ENCODE results near the gene BUD13.
"Not testable (repeated sequence)": the region's sequence is repeated elsewhere in the genome, so short reads cannot be mapped to it uniquely, and the experiment has no call there.

Gene BUD13

GRCh38 chr11:116772443-116773202 is at the start of gene BUD13:
BUD13 (minus strand) TSS chr11:116772987; CDS start chr11:116772964, 23 bp downstream.
- peak; percentile 91 to 94 for DNase-seq
- TF ChIP-seq GATA1 (IDR thresholded peaks at IDR 0.05; ENCODE audit: low read depth, low read length) = no peak
- peak; percentile 80 for TF ChIP-seq POLR2A (IDR thresholded peaks at IDR 0.05; ENCODE audit: low read length)

- no peak for TF ChIP-seq GATA1 (IDR thresholded peaks at IDR 0.05; ENCODE audit: low read depth, low read length)
- no peak for TF ChIP-seq POLR2A (IDR thresholded peaks at IDR 0.05; ENCODE audit: low read length)
- DNase-seq = no peak
These were observed 49.8 kb upstream of the BUD13 start for GRCh38 chr11:116822575-116822974.

GRCh38 chr11:116821050-116821918 is 48.5 kb upstream of the BUD13 start:
- no peak for TF ChIP-seq GATA1 (IDR thresholded peaks at IDR 0.05; ENCODE audit: low read depth, low read length)
- TF ChIP-seq POLR2A (IDR thresholded peaks at IDR 0.05; ENCODE audit: low read length) = no peak

GRCh38 chr11:116819049-116819448 is 46.3 kb upstream of the BUD13 start:
- TF ChIP-seq POLR2A (IDR thresholded peaks at IDR 0.05; ENCODE audit: low read length) = no peak
- no peak for TF ChIP-seq GATA1 (IDR thresholded peaks at IDR 0.05; ENCODE audit: low read depth, low read length)
- DNase-seq = no peak

More at GRCh38 chr11:116821050-116821918, 48.5 kb upstream of the BUD13 start:
- DNase-seq = no peak

- TF ChIP-seq POLR2A (IDR thresholded peaks at IDR 0.05; ENCODE audit: low read length) = no peak
- TF ChIP-seq GATA1 (IDR thresholded peaks at IDR 0.05; ENCODE audit: low read depth, low read length) = no peak
- DNase-seq = no peak
These were observed 41.7 kb upstream of the BUD13 start for GRCh38 chr11:116814502-116814901.

- TF ChIP-seq POLR2A (IDR thresholded peaks at IDR 0.05; ENCODE audit: low read length) (no peak), GATA1 (IDR thresholded peaks at IDR 0.05; ENCODE audit: low read depth, low read length) (no peak)
- DNase-seq = no peak
These were observed 41.1 kb upstream of the BUD13 start for GRCh38 chr11:116813781-116814471.

GRCh38 chr11:116813170-116813569 is 40.4 kb upstream of the BUD13 start:
- DNase-seq = no peak
- no peak for TF ChIP-seq GATA1 (IDR thresholded peaks at IDR 0.05; ENCODE audit: low read depth, low read length)
- no peak for TF ChIP-seq POLR2A (IDR thresholded peaks at IDR 0.05; ENCODE audit: low read length)

- no peak for TF ChIP-seq POLR2A (IDR thresholded peaks at IDR 0.05; ENCODE audit: low read length)
- no peak for TF ChIP-seq GATA1 (IDR thresholded peaks at IDR 0.05; ENCODE audit: low read depth, low read length)
These were observed 39.3 kb upstream of the BUD13 start for GRCh38 chr11:116812109-116812508.

GRCh38 chr11:116811194-116811593 is 38.4 kb upstream of the BUD13 start:
- no peak for DNase-seq
- no peak for TF ChIP-seq GATA1 (IDR thresholded peaks at IDR 0.05; ENCODE audit: low read depth, low read length)
- TF ChIP-seq POLR2A (IDR thresholded peaks at IDR 0.05; ENCODE audit: low read length) = no peak

More at GRCh38 chr11:116812109-116812508, 39.3 kb upstream of the BUD13 start:
- no peak for DNase-seq

- no peak for DNase-seq
- TF ChIP-seq GATA1 (IDR thresholded peaks at IDR 0.05; ENCODE audit: low read depth, low read length) (no peak), POLR2A (IDR thresholded peaks at IDR 0.05; ENCODE audit: low read length) (no peak)
These were observed 35.7 kb upstream of the BUD13 start for GRCh38 chr11:116808262-116809175.

GRCh38 chr11:116807601-116808261 is 34.9 kb upstream of the BUD13 start:
- no peak for DNase-seq
- no peak for TF ChIP-seq POLR2A (IDR thresholded peaks at IDR 0.05; ENCODE audit: low read length)
- no peak for TF ChIP-seq GATA1 (IDR thresholded peaks at IDR 0.05; ENCODE audit: low read depth, low read length)

- TF ChIP-seq GATA1 (IDR thresholded peaks at IDR 0.05; ENCODE audit: low read depth, low read length) (no peak), POLR2A (IDR thresholded peaks at IDR 0.05; ENCODE audit: low read length) (no peak)
- DNase-seq = no peak
These were observed 31.2 kb upstream of the BUD13 start for GRCh38 chr11:116804001-116804400.

- not testable (repeated sequence) for DNase-seq
These were observed 28.9 kb upstream of the BUD13 start for GRCh38 chr11:116801662-116802061.
